ENCODE data around the gene FEN1. TPM values are rescaled to one million over a fixed set of nuclear protein-coding genes. Genes with fewer than 3 reads are reported as not detected.

The FEN1 gene
- total and polyA plus RNA-seq, 2 of the 8 experiments (the other 6 are each of a cell fraction or from before 2014, with no cell fraction given) = 52.6 to 86.1 TPM

DNA sequence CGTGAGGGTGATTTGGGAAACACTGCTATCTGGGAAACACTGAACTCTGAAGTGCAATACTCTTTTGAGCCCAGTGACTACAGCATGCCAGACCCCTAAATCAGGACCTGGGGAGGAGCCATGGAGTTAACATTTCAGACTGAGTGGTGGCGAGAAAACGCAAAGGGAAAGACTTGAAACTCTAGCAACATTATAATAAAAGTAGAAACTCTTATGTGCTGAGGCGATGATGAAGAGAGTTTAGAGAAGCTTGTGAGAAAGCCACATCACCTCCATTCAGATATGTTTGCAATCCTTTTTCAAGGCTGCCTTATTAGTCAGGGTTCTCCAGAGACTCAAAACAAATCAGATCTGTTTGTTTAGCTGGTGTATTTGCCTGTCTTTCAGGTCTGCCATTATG lies 1.9 kb downstream of the FEN1 start:
- no peak overlapping the region for H3K23ac ChIP-seq (ENCODE audit: insufficient read length)
- H2BK15ac ChIP-seq (ENCODE audit: low read length) = no peak overlapping the region
- H3K14ac ChIP-seq (ENCODE audit: insufficient read length) = no peak overlapping the region
- peaks cover 4 to 6% of the 10 kb centered on the region in 2 experiments for H4K20me1 ChIP-seq (replicated peaks in 1 of 2; ENCODE audit: control insufficient read depth in 1 of 2, insufficient read depth in 2 of 2, low read length in 2 of 2)
- H3K23me2 ChIP-seq (ENCODE audit: low read depth, low read length) = peaks cover 2% of the 10 kb centered on the region; the same call in 1 of the 2 replicates
- FAIRE-seq (no peak), DNase-seq (ENCODE audit: low read depth in 1 of 2, low spot score in 2 of 2) (no peak)
- no peak overlapping the region; a peak in 1 of 4 replicates for H3K4me2 ChIP-seq (ENCODE audit: insufficient read depth in 1 of 2, low read depth in 2 of 2, low read length in 2 of 2)
- CTCF ChIA-PET (ENCODE audit: partially characterized antibody) = interaction anchor here (4.1 to 10.1 kb wide), 3 partner anchors 12 to 46 kb away, joined by 24 to 118 read pairs (median 45); partner anchors contain the start of gene FADS1
- POLR2A ChIA-PET (ENCODE audit: partially characterized antibody) = interaction anchor here (0.7 to 20.9 kb wide), 6 partner anchors 10 to 199 kb away, joined by 3 to 354 read pairs (median 4); partner anchors contain the start of gene FADS1
- no peak overlapping the region for H3K27ac ChIP-seq (ENCODE audit: low read depth, low read length)
- H3K27me3 ChIP-seq (replicated peaks in 1 of 4; ENCODE audit: control insufficient read depth in 3 of 4, extremely low read depth in 1 of 4, insufficient read depth in 3 of 4, low read length in 3 of 4) = no peaks in the 10 kb centered on the region
- H2AFZ ChIP-seq (ENCODE audit: low read length) = no peak overlapping the region
- H3K79me1 ChIP-seq (ENCODE audit: low read depth, low read length) = no peaks in the 10 kb centered on the region; the same call in 1 of the 2 replicates
- whole genome bisulfite sequencing, 2 experiments (ENCODE audit: extremely low coverage in 1 of 2, insufficient coverage in 1 of 2, insufficient read length in 1 of 2, insufficient replicate concordance in 2 of 2, low coverage in 1 of 2, low lambda C conversion rate in 2 of 2, missing lambda C conversion rate in 1 of 2) = 90% methylated on average over 4 of the region's 4 CpGs; no CpG with 5 or more reads in 1 of the 2 experiments
- no peak overlapping the region for H3K4ac ChIP-seq (replicated peaks; ENCODE audit: insufficient read length, low read depth, low read length)
- no peak overlapping the region for H2BK120ac ChIP-seq (replicated peaks; ENCODE audit: low read depth, low read length)
- no peak overlapping the region for H4K8ac ChIP-seq (ENCODE audit: extremely low read depth, insufficient read depth, low read length)
- H3K9me3 ChIP-seq (ENCODE audit: insufficient read depth in 2 of 2, low read depth in 1 of 2, low read length in 1 of 2) = no peaks in the 10 kb centered on the region
- no peak overlapping the region for H3K56ac ChIP-seq (replicated peaks; ENCODE audit: insufficient read length, low read depth, low read length)
- H3K4me1 ChIP-seq (replicated peaks in 1 of 4; ENCODE audit: control insufficient read depth in 3 of 4, insufficient read depth in 4 of 4, low read length in 3 of 4) = 0 out of 7 replicates have a peak, but pooled peaks cover 0 to 2% (median 0%) of the 10 kb centered on the region in 4 experiments
- no peak overlapping the region for H4K91ac ChIP-seq (replicated peaks; ENCODE audit: insufficient read length, low read length)
- H3K18ac ChIP-seq (ENCODE audit: extremely low read depth, low read length) = no peak overlapping the region
- no peak overlapping the region for H3K9ac ChIP-seq (replicated peaks in 1 of 4; ENCODE audit: extremely low read depth in 1 of 4, low read depth in 3 of 4, low read length in 3 of 4)
- H3K36me3 ChIP-seq (ENCODE audit: control insufficient read depth in 2 of 4, insufficient read depth in 4 of 4, low read length in 3 of 4) = peaks cover 8 to 30% (median 26%) of the 10 kb centered on the region in 4 experiments; a peak in 7 of 8 replicates
- H2BK20ac ChIP-seq (ENCODE audit: low read length) = no peak overlapping the region
- H2AK5ac ChIP-seq (ENCODE audit: low read depth, low read length) = no peak overlapping the region
- H3K4me3 ChIP-seq (ENCODE audit: extremely low read depth in 1 of 4, insufficient read depth in 2 of 4, low read depth in 3 of 4, low read length in 4 of 4) = no peak overlapping the region
- H3K79me2 ChIP-seq (ENCODE audit: control insufficient read depth in 1 of 2, insufficient read depth in 2 of 2, low read length in 2 of 2) = peaks cover 8 to 58% of the 10 kb centered on the region in 2 experiments
- no peak overlapping the region for H2BK5ac ChIP-seq (ENCODE audit: low read depth, low read length)
- no peak overlapping the region for H2BK12ac ChIP-seq (ENCODE audit: low read depth, low read length)
- no peak overlapping the region for H4K5ac ChIP-seq (ENCODE audit: insufficient read length, low read depth, low read length)
- TF ChIP-seq RXRA (IDR thresholded peaks at IDR 0.05; ENCODE audit: insufficient read depth, low read depth, low read length) = no peak
- no peak for TF ChIP-seq NRF1 (IDR thresholded peaks at IDR 0.05; ENCODE audit: low read depth, low read length)
- no peak for TF ChIP-seq GTF2F1 (IDR thresholded peaks at IDR 0.05; ENCODE audit: borderline replicate concordance, low read depth, low read length)
- no peak for TF ChIP-seq KDM5A (IDR thresholded peaks at IDR 0.05; ENCODE audit: low read length)
- TF ChIP-seq EZH2 (IDR thresholded peaks at IDR 0.05; ENCODE audit: low read depth, low read length, severe bottlenecking) = no peak
- no peak for TF ChIP-seq TAF7 (optimal IDR thresholded peaks at IDR 0.05; ENCODE audit: borderline replicate concordance, low read depth, low read length)
